Measurements from ENCODE around the gene NDUFB8. TPM values are rescaled to one million over a fixed set of nuclear protein-coding genes. Genes with fewer than 3 reads are reported as not detected.

NDUFB8 gene
- total RNA-seq, 4 donors from 2014 or later: 231 to 315 (median 279) TPM

GRCh38 chr10:100516847-100517246, 12.8 kb downstream of the NDUFB8 start:
- Histone ChIP-seq H3K27me3 (no peaks in the 10 kb centered on the region), H3K4me1 (peaks cover 14 to 21% (median 19%) of the 10 kb centered on the region in 4 donors), H3K4me3 (no peak overlapping the region), H3K27ac (replicated peaks in 1 of 4) (no peak overlapping the region), H3K36me3 (peaks cover 6 to 36% (median 20%) of the 10 kb centered on the region in 4 donors), H3K9me3 (no peaks in the 10 kb centered on the region)
- no peak for DNase-seq (ENCODE audit: extremely low spot score)
- intact Hi-C loops (cut with DNase I): no loop called here
- WGBS: 69% methylated on average over 2 of the region's 2 CpGs
- TF ChIP-seq POLR2A (IDR thresholded peaks at IDR 0.05; ENCODE audit: low read depth): no peak
- no peak for TF ChIP-seq EP300 (IDR thresholded peaks at IDR 0.05)
- no peak for TF ChIP-seq CTCF (IDR thresholded peaks at IDR 0.05)
- TF ChIP-seq POLR2AphosphoS5 (IDR thresholded peaks at IDR 0.05): no peak

GRCh38 chr10:100515612-100516011, 14.1 kb downstream of the NDUFB8 start:
- intact Hi-C loops (cut with DNase I): no loop called here
- DNase-seq (ENCODE audit: extremely low spot score): no peak
- Histone ChIP-seq H3K27ac (replicated peaks in 1 of 4) (no peak overlapping the region), H3K4me1 (peaks cover 14 to 21% (median 19%) of the 10 kb centered on the region in 4 donors), H3K9me3 (no peaks in the 10 kb centered on the region), H3K27me3 (no peaks in the 10 kb centered on the region), H3K4me3 (no peak overlapping the region), H3K36me3 (peaks cover 6 to 45% (median 28%) of the 10 kb centered on the region in 4 donors)
- TF ChIP-seq POLR2AphosphoS5 (IDR thresholded peaks at IDR 0.05): no peak
- no peak for TF ChIP-seq POLR2A (IDR thresholded peaks at IDR 0.05; ENCODE audit: low read depth)
- TF ChIP-seq EP300 (IDR thresholded peaks at IDR 0.05): no peak
- WGBS: 78% methylated on average over 3 of the region's 3 CpGs

GRCh38 chr10:100510533-100511308, 18.9 kb downstream of the NDUFB8 start:
- no peak for TF ChIP-seq CTCF (IDR thresholded peaks at IDR 0.05)
- TF ChIP-seq POLR2AphosphoS5 (IDR thresholded peaks at IDR 0.05): no peak
- no peak for TF ChIP-seq EP300 (IDR thresholded peaks at IDR 0.05)
- TF ChIP-seq POLR2A (IDR thresholded peaks at IDR 0.05; ENCODE audit: low read depth): no peak
- no peak for DNase-seq (ENCODE audit: extremely low spot score)
- no peak overlapping the region for H3K27ac ChIP-seq (replicated peaks in 1 of 4)
- peaks cover 12 to 84% (median 63%) of the 10 kb centered on the region in 4 donors for H3K36me3 ChIP-seq
- H3K9me3 ChIP-seq: no peaks in the 10 kb centered on the region
- no peaks in the 10 kb centered on the region for H3K4me1 ChIP-seq
- WGBS: 90% methylated on average over 7 of the region's 7 CpGs
- H3K27me3 ChIP-seq: no peaks in the 10 kb centered on the region
- intact Hi-C loops (cut with DNase I): no loop called here
- H3K4me3 ChIP-seq: no peak overlapping the region

GRCh38 chr10:100509241-100509840, 20.3 kb downstream of the NDUFB8 start:
- Histone ChIP-seq H3K27ac (replicated peaks in 1 of 4) (no peak overlapping the region), H3K4me3 (no peak overlapping the region), H3K36me3 (peaks cover 12 to 88% (median 68%) of the 10 kb centered on the region in 4 donors), H3K4me1 (no peaks in the 10 kb centered on the region), H3K9me3 (no peaks in the 10 kb centered on the region), H3K27me3 (no peaks in the 10 kb centered on the region)
- DNase-seq (ENCODE audit: extremely low spot score): no peak
- 73% methylated on average over 8 of the region's 8 CpGs for WGBS
- intact Hi-C loops (cut with DNase I): no loop called here
- TF ChIP-seq POLR2A (IDR thresholded peaks at IDR 0.05; ENCODE audit: low read depth): no peak
- TF ChIP-seq EP300 (IDR thresholded peaks at IDR 0.05): no peak
- no peak for TF ChIP-seq POLR2AphosphoS5 (IDR thresholded peaks at IDR 0.05)

GRCh38 chr10:100508691-100509150, 20.9 kb downstream of the NDUFB8 start:
- Histone ChIP-seq H3K4me3 (no peak overlapping the region), H3K4me1 (no peaks in the 10 kb centered on the region), H3K27ac (replicated peaks in 1 of 4) (no peak overlapping the region), H3K36me3 (peaks cover 12 to 94% (median 68%) of the 10 kb centered on the region in 4 donors), H3K9me3 (no peaks in the 10 kb centered on the region), H3K27me3 (no peaks in the 10 kb centered on the region)
- DNase-seq (ENCODE audit: extremely low spot score): no peak
- TF ChIP-seq CTCF (IDR thresholded peaks at IDR 0.05) (peak in 1 of 3 experiments; percentile 7), POLR2A (IDR thresholded peaks at IDR 0.05; ENCODE audit: low read depth) (no peak), EP300 (IDR thresholded peaks at IDR 0.05) (no peak), POLR2AphosphoS5 (IDR thresholded peaks at IDR 0.05) (no peak)
- intact Hi-C loops (cut with DNase I): no loop called here
- WGBS: 60% methylated on average over 3 of the region's 3 CpGs

Data from esophagus muscularis mucosa (tissue), 4 donors.